Occipital lobe (tissue), 2 donors: ENCODE measurements around the gene RBMS1. TPM values are rescaled to one million over a fixed set of nuclear protein-coding genes. Genes with fewer than 3 reads are reported as not detected.
"Not testable (repeated sequence)": the region's sequence is repeated elsewhere in the genome, so short reads cannot be mapped to it uniquely, and the experiment has no call there.

ENCODE experiments used
- DNase-seq: peaks from one replicate; lab custom pipeline; 2025; lab: John Stamatoyannopoulos, UW
- total RNA-seq: library from RNA; depleted of rRNA; stranded (reverse); fragments of >200 nt; gene quantifications from one replicate; pipeline ENCODE4 v1.2.3, GENCODE V29; 2014

RBMS1 gene
- total RNA-seq, 1 donor from 2014 or later = 7.8 TPM

- no peak for DNase-seq
Measured at GRCh38 chr2:160384791-160385190, 108.8 kb downstream of the RBMS1 start.

- no peak for DNase-seq
Measured at GRCh38 chr2:160381425-160381951, 112.1 kb downstream of the RBMS1 start.

GRCh38 chr2:160380611-160381010 lies 113.0 kb downstream of the RBMS1 start:
- no peak for DNase-seq

GRCh38 chr2:160380000-160380570 lies 113.5 kb downstream of the RBMS1 start:
- DNase-seq = no peak

GRCh38 chr2:160379399-160379798 lies 114.2 kb downstream of the RBMS1 start:
- DNase-seq = no peak

- no peak for DNase-seq
Measured at GRCh38 chr2:160377204-160377995, 116.2 kb downstream of the RBMS1 start.

- DNase-seq = no peak
Measured at GRCh38 chr2:160376576-160376975, 117.0 kb downstream of the RBMS1 start.

- DNase-seq = no peak
Measured at GRCh38 chr2:160375802-160376469, 117.7 kb downstream of the RBMS1 start.

- no peak for DNase-seq
Measured at GRCh38 chr2:160375037-160375436, 118.6 kb downstream of the RBMS1 start.

GRCh38 chr2:160373666-160374065 lies 119.9 kb downstream of the RBMS1 start:
- DNase-seq = no peak

- no peak for DNase-seq
Measured at GRCh38 chr2:160373263-160373662, 120.3 kb downstream of the RBMS1 start.

GRCh38 chr2:160372585-160372984 lies 121.0 kb downstream of the RBMS1 start:
- DNase-seq = no peak

GRCh38 chr2:160372010-160372356 lies 121.6 kb downstream of the RBMS1 start:
- DNase-seq = no peak

- no peak for DNase-seq
Measured at GRCh38 chr2:160371251-160372009, 122.2 kb downstream of the RBMS1 start.

- DNase-seq = no peak
Measured at GRCh38 chr2:160368988-160369930, 124.3 kb downstream of the RBMS1 start.

GRCh38 chr2:160367887-160368286 lies 125.7 kb downstream of the RBMS1 start:
- no peak for DNase-seq

GRCh38 chr2:160367139-160367538 lies 126.5 kb downstream of the RBMS1 start:
- DNase-seq = not testable (repeated sequence)

GRCh38 chr2:160366474-160366873 lies 127.1 kb downstream of the RBMS1 start:
- DNase-seq = no peak

GRCh38 chr2:160365716-160366367 lies 127.8 kb downstream of the RBMS1 start:
- no peak for DNase-seq

- DNase-seq = no peak
Measured at GRCh38 chr2:160364364-160364763, 129.2 kb downstream of the RBMS1 start.
